ENCODE results near the gene BAZ2B.
"Not testable (repeated sequence)": the region's sequence is repeated elsewhere in the genome, so short reads cannot be mapped to it uniquely, and the experiment has no call there.

Gene BAZ2B

GRCh38 chr2:159419403-159419802 is 196.9 kb downstream of the BAZ2B start:
- no peak for DNase-seq (ENCODE audit: low read depth, low spot score)

- DNase-seq (ENCODE audit: low read depth, low spot score) = no peak
Measured at GRCh38 chr2:159411460-159411859, 204.9 kb downstream of the BAZ2B start.

GRCh38 chr2:159410276-159410675 is 206.1 kb downstream of the BAZ2B start:
- no peak for DNase-seq (ENCODE audit: low read depth, low spot score)

GRCh38 chr2:159409116-159409800 is 207.1 kb downstream of the BAZ2B start:
- DNase-seq (ENCODE audit: low read depth, low spot score) = no peak

- DNase-seq (ENCODE audit: low read depth, low spot score) = no peak
Measured at GRCh38 chr2:159402790-159403189, 213.6 kb downstream of the BAZ2B start.

- DNase-seq (ENCODE audit: low read depth, low spot score) = not testable (repeated sequence)
Measured at GRCh38 chr2:159402160-159402559, 214.2 kb downstream of the BAZ2B start.

- DNase-seq (ENCODE audit: low read depth, low spot score) = no peak
Measured at GRCh38 chr2:159399716-159400415, 216.5 kb downstream of the BAZ2B start.

- no peak for DNase-seq (ENCODE audit: low read depth, low spot score)
Measured at GRCh38 chr2:159396799-159397198, 219.5 kb downstream of the BAZ2B start.

- no peak for DNase-seq (ENCODE audit: low read depth, low spot score)
Measured at GRCh38 chr2:159382447-159383028, 233.8 kb downstream of the BAZ2B start.

- no peak for DNase-seq (ENCODE audit: low read depth, low spot score)
Measured at GRCh38 chr2:159381574-159381973, 234.8 kb downstream of the BAZ2B start.

GRCh38 chr2:159380685-159381239 is 235.6 kb downstream of the BAZ2B start:
- DNase-seq (ENCODE audit: low read depth, low spot score) = no peak

GRCh38 chr2:159379181-159379580 is 237.2 kb downstream of the BAZ2B start:
- DNase-seq (ENCODE audit: low read depth, low spot score) = no peak

GRCh38 chr2:159375241-159375640 is 241.1 kb downstream of the BAZ2B start:
- no peak for DNase-seq (ENCODE audit: low read depth, low spot score)

- no peak for DNase-seq (ENCODE audit: low read depth, low spot score)
Measured at GRCh38 chr2:159371506-159371905, 244.8 kb downstream of the BAZ2B start.

- no peak for DNase-seq (ENCODE audit: low read depth, low spot score)
Measured at GRCh38 chr2:159366538-159366937, 249.8 kb downstream of the BAZ2B start.

GRCh38 chr2:159362816-159363251 is 253.5 kb downstream of the BAZ2B start:
- DNase-seq (ENCODE audit: low read depth, low spot score) = no peak

GRCh38 chr2:159362094-159362493 is 254.3 kb downstream of the BAZ2B start:
- no peak for DNase-seq (ENCODE audit: low read depth, low spot score)

GRCh38 chr2:159361603-159362002 is 254.7 kb downstream of the BAZ2B start:
- not testable (repeated sequence) for DNase-seq (ENCODE audit: low read depth, low spot score)

GRCh38 chr2:159356053-159356554 is 260.2 kb downstream of the BAZ2B start:
- DNase-seq (ENCODE audit: low read depth, low spot score) = no peak

- no peak for DNase-seq (ENCODE audit: low read depth, low spot score)
Measured at GRCh38 chr2:159351977-159352376, 264.4 kb downstream of the BAZ2B start.

- DNase-seq (ENCODE audit: low read depth, low spot score) = no peak
Measured at GRCh38 chr2:159349674-159350299, 266.6 kb downstream of the BAZ2B start.
